Kidney (tissue), 22 donors: Measurements from ENCODE around the gene CBR3. TPM values are rescaled to one million over a fixed set of nuclear protein-coding genes. Genes with fewer than 3 reads are reported as not detected.

ENCODE experiments used
- DNase-seq, 5 donors: peaks; one replicate each; pipeline ENCODE4 v3.0.0-alpha.2; 2013 to 2020
- FAIRE-seq: peaks from 2 replicates; lab custom pipeline; 2012; peaks lifted over from hg19 to GRCh38; lab: Jason Lieb, UNC
- H3K27ac ChIP-seq, 2 donors: one replicate each; pipeline ENCODE4 v1.7.0; 2013; ENCODE audit warnings: low read depth in 2 of 2, low read length in 2 of 2, inconsistent platforms in 1 of 2
- H3K27me3 ChIP-seq: one replicate; pipeline ENCODE4 v1.7.1; 2013; ENCODE audit warnings: low read length, inconsistent platforms; ENCODE audit not compliant: control insufficient read depth, insufficient read depth
- H3K36me3 ChIP-seq, 3 donors: one replicate each; pipeline versions ENCODE4 v1.7.0 to v1.7.1; 2013; ENCODE audit warnings: low read length in 3 of 3, control low read depth in 1 of 3, inconsistent platforms in 1 of 3; ENCODE audit not compliant: insufficient read depth in 3 of 3, control insufficient read depth in 2 of 3
- H3K4me1 ChIP-seq, 3 donors: one replicate each; pipeline versions ENCODE4 v1.7.0 to v1.7.1; 2013; ENCODE audit warnings: low read length in 3 of 3, inconsistent platforms in 1 of 3, low read depth in 1 of 3; ENCODE audit not compliant: control insufficient read depth in 2 of 3, insufficient read depth in 2 of 3
- H3K4me3 ChIP-seq, 3 donors: one replicate each; pipeline versions ENCODE4 v1.7.0 to v1.8.1; 2013; ENCODE audit warnings: low read length in 3 of 3, control low read depth in 1 of 3, inconsistent platforms in 1 of 3
- H3K9ac ChIP-seq, 3 donors: one replicate each; pipeline versions ENCODE4 v1.7.0 to v1.7.1; 2013; ENCODE audit warnings: low read length in 3 of 3, control low read depth in 1 of 3, inconsistent platforms in 1 of 3
- H3K9me3 ChIP-seq, 3 donors: one replicate each; pipeline versions ENCODE4 v1.7.0 to v1.7.1; 2013; ENCODE audit warnings: low read length in 3 of 3, control low read depth in 1 of 3, inconsistent platforms in 1 of 3; ENCODE audit not compliant: control insufficient read depth in 2 of 3, insufficient read depth in 1 of 3
- CTCF ChIP-seq: IDR thresholded peaks from 3 replicates; pipeline ENCODE4 v1.5.1; 2012; ENCODE audit warnings: mild to moderate bottlenecking, moderate library complexity, borderline replicate concordance; ENCODE audit not compliant: insufficient read depth; ENCODE audit errors: extremely low read depth
- intact Hi-C: fragments of 100-400 bp; cut with DNase I; formaldehyde crosslinking; loops from one replicate; pipeline ENCODE4 v1.11.1; 2022
- long read RNA-seq, 10 donors: library from polyadenylated mRNA in 1 of 10; unstranded in 1 of 10; transcript quantifications; one replicate each; pipeline ENCODE4 v2.0.0 and lab custom pipeline, GENCODE V29; 2021 to 2026
- polyA plus RNA-seq: library from polyadenylated mRNA; stranded (reverse); fragments of 350-450 nt; fragmentation: Illumina TruSeq; extraction: RNeasy Lipid Tissue Mini Kit (QIAGEN cat#74804); gene quantifications from one replicate; pipeline ENCODE4 v1.2.3, GENCODE V29; 2014; ENCODE audit warnings: low read depth, low replicate concordance; ENCODE audit not compliant: insufficient read depth
- total RNA-seq: library from RNA; stranded (reverse); fragmentation: NEBNext Ultra II Directional; extraction: Animal tissue kit (Norgen Biotek cat#: 25700); gene quantifications from one replicate; pipeline ENCODE4 v1.2.1, GENCODE V29; 2021
- donor health status: control.
- donor health status: control.
- donor health status: control.
- donor health status: control.
- donor health status: control.
- donor health status: DM: yes; HTN: yes; CAD: no.
- donor health status: Normal renal cell carcinoma (clear cell type).

Gene CBR3
- total RNA-seq = 2.6 TPM
- 5.9 TPM for polyA plus RNA-seq
- long read RNA-seq, donor 1, partial matches to known transcripts = 0 of 1 reads
- long read RNA-seq, donor 1, other reads (novel, unspliced or antisense) = 0 of 1 reads
- long read RNA-seq, donor 2, partial matches to known transcripts = 0 of 3 reads
- long read RNA-seq, donor 2, other reads (novel, unspliced or antisense) = 0 of 3 reads
- long read RNA-seq, donor 3, partial matches to known transcripts = 0 of 1 reads
- long read RNA-seq, donor 3, other reads (novel, unspliced or antisense) = 0 of 1 reads
- long read RNA-seq, donor 4 = 0 reads
- long read RNA-seq, donor 5 = 0 reads
- long read RNA-seq, donor 6 = 0 reads
- long read RNA-seq, donor 7, partial matches to known transcripts = 0 of 4 reads
- long read RNA-seq, donor 7, other reads (novel, unspliced or antisense) = 3 of 4 reads
- long read RNA-seq, donor 8 = 0 reads
- long read RNA-seq, donor 9 = 0 reads
- long read RNA-seq, donor 10 = 0 reads

GRCh38 chr21:36134803-36135390 is at the start of gene CBR3:
TSS of gene CBR3 (plus strand) at chr21:36135079. CDS start at chr21:36135193, 114 bp downstream.
- FAIRE-seq = no peak
- H3K4me3 ChIP-seq = peak within 1 kb of the TSS; percentile 58 to 79 (median 75)
- H3K4me1 ChIP-seq = peaks cover 0 to 8% (median 0%) of the 10 kb centered on the region in 3 donors
- peaks cover 4% of the 10 kb centered on the region for H3K27me3 ChIP-seq
- no peaks in the 10 kb centered on the region for H3K36me3 ChIP-seq
- TF ChIP-seq CTCF = no peak
- H3K9me3 ChIP-seq = no peaks in the 10 kb centered on the region
- intact Hi-C loops = no loop called here
- DNase-seq = peak in 3 of 5 donors; percentile 38 to 88 (median 65)
- H3K9ac ChIP-seq = peak within 1 kb of the TSS; percentile 8 to 61 (median 15)
- H3K27ac ChIP-seq = peak within 1 kb of the TSS; percentile 63 to 68

GRCh38 chr21:36087362-36088138 is 47.3 kb upstream of the CBR3 start:
- no peak overlapping the region for H3K9ac ChIP-seq
- no peak for TF ChIP-seq CTCF
- no peaks in the 10 kb centered on the region for H3K9me3 ChIP-seq
- no peaks in the 10 kb centered on the region for H3K27me3 ChIP-seq
- H3K4me1 ChIP-seq = no peaks in the 10 kb centered on the region
- no peaks in the 10 kb centered on the region for H3K36me3 ChIP-seq
- DNase-seq = no peak
- no peak overlapping the region for H3K27ac ChIP-seq
- no peak for FAIRE-seq
- intact Hi-C loops = no loop called here
- no peak overlapping the region for H3K4me3 ChIP-seq

GRCh38 chr21:36089946-36090345 is 44.9 kb upstream of the CBR3 start:
- no peak for TF ChIP-seq CTCF
- Histone ChIP-seq H3K36me3 (no peaks in the 10 kb centered on the region), H3K9me3 (peaks cover 0 to 6% (median 0%) of the 10 kb centered on the region in 3 donors), H3K27me3 (no peaks in the 10 kb centered on the region), H3K9ac (no peak overlapping the region), H3K4me1 (no peaks in the 10 kb centered on the region), H3K27ac (no peak overlapping the region), H3K4me3 (no peak overlapping the region)
- DNase-seq (no peak), FAIRE-seq (no peak)
- intact Hi-C loops = no loop called here
